Inflammatory macrophage treated with lipopolysaccharide for 4 hours (primary cell): ENCODE measurements around the gene FOXL1.

ENCODE experiments used
- DNase-seq: peaks from one replicate; pipeline ENCODE4 v3.0.0-alpha.2; 2020

The FOXL1 gene

DNA sequence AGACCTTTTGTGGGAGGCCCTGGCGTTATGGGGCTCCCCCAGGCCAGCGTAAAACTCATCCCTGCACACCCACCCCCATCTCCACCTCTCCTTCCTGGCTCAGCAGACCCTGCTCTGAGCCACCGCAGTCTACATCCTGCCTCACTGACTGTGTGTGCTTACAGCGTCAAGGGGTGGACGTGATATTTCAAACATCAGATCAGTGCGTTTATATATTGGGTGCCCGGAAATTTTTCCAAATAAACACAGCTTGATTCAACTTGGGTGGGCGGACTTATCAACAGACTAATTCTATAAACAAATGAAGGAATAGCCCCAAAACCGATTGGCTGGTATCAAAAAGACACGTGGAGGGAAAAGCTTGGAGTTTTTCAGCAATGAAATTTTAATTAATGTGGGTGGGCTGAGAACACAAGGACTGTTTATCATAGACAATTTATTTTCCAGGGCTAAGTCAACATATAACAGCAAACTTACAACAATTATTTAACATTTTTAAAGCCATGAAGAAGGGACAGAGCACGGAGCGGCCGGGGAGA lies at the start of gene FOXL1:
Gene FOXL1 (plus strand): TSS at position 489 of the 539 bp plus-strand sequence. CDS start 175 bp downstream, outside the sequence.
- no peak for DNase-seq

DNA sequence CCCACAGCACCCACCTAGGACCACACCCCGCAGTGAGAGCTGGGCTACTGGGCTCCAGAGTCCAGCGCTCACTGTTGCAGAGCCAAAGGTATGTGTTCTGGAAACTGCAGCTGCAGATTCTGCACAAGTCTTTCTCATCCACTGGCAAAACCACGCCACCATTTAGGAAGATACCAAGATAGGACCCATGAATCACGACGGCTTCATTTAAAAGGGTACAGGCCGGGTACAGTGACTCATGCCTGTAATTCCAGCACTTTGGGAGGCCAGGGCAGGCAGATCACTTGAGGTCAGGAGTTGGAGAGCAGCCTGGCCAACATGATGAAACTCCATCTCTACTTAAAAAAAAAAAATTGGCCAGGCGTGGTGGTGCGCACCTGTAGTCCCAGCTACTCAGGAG lies 49.2 kb upstream of the FOXL1 start:
- DNase-seq = no peak

DNA sequence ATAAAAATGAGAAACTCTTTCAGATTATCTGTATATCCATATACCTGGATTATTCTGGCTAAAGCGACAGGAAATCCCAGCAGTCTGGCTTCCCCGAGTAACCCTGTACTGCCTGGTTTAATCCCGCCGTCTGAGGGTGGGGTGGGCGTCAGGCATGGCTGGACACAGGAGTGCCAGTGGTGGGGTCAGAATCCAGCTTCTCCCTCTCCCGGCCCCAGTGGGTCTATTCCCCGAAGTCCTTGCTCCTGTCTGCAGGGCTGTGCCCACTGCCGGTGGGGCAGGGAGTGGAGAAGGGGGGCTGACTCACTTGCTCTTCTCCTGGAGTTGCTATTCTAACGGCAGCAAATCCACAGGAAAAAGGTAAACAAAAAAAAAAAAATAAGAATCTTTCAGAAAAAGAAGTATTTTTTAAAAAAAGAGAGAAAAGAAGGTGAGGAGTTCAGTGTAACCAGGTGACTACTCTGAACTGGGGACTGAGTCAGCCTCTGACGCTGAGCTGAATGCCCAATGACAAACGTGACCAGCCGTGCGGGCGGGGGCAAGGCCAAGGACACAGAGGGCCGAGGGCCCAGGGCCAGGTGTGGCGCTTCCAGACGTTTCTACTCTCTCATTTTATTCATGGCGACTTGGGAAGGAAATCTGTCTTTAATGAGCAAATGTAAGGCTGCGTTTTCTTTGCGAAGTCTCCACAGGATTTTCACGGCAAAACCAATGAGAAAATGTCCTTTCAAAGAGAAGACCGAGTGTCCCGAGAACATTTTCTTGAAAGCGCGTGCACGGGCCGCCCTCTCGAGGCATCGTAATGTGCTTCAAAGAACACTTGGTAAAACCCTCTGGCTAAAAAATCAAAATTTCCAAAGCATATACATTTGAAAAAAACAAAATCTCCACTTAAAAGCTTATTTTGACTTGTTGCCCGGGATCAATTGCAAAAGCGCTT lies 47.8 kb upstream of the FOXL1 start:
- no peak for DNase-seq

DNA sequence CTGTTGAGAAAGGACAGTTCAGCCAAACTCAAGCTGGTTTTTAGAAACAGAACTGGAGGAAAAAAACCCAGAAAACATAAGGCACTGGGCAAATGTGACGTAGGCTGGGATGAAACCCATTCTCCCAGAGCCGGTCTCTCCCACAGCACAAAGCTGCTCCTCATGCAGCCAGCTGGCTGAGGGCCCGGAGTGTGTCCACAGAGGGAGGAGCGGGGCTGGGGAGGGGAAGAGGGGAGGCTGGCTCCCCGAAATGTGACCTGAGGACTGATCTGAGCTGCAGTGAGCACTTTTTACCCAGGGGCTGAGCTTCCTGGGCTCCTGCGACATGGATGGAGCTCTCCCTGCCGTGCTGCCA lies 47.2 kb upstream of the FOXL1 start:
- DNase-seq = no peak

DNA sequence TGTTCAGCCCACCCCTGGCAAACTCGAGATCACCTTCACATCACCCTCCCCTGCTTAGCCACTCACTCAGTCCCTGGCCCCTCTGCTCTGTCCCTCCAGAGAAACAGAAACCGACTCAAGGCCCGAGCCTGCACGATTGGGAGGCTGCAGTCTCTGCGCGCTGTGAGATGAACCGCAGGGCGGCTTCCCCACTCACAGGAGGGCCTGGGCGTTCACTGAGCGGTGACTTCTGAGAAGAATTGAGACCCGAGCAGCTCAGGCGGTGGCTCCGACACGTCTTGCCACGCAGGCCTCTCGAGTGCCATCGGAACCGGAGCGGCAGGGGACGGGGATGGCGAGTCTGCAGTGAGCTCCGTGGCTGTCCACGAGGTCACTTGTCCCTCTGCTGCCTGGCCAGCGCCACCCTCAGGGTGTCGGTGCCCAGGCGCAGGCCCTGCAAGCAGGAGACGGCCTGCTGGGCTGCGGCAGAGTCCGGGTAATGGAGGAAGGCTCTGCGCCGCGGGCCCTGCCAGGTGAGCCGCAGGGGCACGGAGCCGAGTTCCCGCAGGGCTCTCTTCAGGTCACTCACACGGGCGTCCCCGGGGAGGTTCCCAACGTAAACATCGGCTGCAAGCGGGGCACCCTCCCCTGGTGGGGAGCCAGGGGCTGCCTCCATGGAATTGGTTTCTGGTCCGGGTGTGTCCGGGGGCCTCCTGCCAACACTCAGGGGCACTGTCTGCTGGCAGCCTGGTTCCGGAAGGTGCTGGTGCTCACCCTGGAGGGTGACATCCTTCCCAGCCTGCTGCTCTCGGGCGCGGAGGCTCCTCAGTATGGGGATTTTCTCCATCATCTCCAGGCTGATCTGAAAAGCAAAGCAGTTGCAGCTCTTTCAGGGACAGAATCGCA lies 46.5 kb upstream of the FOXL1 start:
- no peak for DNase-seq

DNA sequence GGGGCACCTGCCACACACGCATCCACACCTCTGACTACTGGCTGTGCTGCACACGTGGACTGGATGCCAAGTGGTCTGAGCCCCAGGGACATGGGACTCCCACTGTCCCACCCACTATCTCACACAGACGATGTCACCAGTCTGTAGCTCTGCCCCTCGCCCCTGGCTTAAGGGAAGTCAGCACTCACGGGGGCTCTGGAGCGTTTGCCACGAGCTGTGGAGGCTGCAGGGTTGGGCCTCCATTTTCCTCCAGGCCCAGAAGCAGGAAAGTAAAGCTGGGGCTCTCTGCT lies 45.9 kb upstream of the FOXL1 start:
- no peak for DNase-seq

DNA sequence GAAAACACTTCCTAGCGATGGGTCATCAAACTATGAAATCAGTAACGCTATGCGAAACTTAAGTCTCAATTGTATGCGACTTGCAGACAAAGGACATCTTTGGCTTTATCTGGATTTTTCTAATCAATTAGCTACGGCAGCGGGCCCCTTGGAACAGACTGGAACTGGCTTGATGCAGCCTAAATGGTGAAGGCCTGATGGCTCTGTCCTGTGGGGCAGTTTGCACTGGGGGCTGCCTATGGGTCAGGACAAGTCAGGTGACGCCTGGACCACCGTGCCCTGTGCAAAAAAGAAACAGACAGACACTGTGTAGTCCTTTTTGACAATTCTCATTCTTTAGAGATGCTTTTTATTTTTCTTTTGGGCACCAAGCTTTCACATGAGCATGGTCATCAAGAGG lies 45.3 kb upstream of the FOXL1 start:
- no peak for DNase-seq

DNA sequence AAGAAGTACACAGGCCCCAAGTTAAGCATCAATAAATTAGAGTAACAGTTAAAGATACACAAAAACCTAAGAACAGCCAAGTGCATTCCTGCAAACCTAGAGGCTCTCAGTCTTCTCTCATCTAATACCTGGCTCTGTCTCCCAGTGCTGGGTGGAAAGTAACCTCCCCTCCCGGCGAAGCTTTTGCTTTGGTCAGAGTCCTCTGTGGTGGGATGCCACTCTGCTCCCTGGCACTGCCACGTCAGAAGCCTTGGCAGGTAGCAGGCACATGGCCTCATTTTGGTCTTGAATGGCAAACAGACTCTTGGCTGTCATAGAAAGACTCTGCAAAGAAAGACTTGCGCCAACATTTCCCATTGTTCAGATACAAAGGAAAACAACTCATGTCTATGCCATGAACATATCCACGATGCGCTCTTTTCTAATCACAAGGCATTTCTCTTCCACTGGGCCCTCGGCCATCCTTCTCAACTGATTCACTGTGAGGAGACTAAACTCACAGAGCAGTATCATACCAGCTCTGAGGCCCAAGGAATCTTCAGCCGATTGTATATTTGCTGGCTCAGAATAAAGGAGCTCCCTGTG lies 44.5 kb upstream of the FOXL1 start:
- DNase-seq = no peak

DNA sequence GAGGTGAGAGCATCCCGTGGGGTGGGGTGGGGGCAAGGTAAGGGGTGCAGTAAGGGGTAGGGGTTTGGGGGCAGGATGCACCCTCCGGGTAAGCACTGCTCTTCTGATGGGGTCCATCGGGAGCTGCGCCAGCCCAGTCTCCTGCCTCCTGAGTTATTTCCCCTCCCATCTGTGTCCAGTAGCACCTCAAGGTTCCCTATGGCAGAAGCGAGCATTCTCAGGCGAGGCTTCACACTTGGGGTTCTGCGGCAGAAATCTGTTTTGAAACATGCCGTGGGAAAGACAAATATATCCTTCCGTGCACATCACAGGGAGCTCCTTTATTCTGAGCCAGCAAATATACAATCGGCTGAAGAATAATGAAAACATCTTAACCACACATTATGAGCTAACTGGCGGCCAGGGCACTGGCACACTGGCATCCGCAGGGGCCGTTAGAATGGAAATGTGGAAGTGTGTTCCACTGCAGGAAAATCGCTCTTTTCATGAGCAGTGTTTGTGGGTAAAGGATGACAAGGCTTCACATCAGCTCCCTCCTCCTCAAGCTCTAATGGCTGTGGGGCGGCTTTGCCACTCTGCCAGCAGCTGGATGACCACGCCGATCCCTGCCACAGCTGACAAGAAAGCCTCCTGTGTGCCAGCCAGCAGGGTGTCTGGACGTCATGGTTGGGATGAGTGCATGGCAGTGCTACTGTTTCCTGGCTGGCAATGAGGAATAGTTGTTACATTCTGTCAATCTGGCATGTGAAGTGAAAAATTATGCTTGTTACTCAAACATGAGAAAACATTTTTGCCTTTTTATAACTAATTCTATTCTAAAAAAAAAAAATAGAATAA lies 43.4 kb upstream of the FOXL1 start:
- no peak for DNase-seq

DNA sequence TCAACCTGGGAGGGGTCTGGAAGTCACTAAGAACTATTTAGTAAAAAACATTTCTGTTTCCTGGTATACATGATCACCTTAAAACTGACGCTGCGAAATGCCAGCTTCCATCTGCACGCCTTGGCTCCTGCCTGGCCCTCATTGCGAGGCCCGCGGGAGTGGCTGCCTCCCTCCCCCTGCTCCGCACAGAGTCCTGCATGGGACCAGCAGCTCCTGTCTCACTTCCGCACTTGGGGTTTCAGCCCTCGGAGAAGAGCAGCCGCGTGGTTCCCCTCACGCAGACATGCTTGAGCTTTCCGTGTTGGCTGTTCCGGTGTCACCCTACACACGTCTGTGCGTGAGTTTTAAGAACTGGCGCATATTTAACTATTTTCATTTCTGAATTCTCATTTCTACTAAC lies 41.7 kb upstream of the FOXL1 start:
- DNase-seq = no peak

DNA sequence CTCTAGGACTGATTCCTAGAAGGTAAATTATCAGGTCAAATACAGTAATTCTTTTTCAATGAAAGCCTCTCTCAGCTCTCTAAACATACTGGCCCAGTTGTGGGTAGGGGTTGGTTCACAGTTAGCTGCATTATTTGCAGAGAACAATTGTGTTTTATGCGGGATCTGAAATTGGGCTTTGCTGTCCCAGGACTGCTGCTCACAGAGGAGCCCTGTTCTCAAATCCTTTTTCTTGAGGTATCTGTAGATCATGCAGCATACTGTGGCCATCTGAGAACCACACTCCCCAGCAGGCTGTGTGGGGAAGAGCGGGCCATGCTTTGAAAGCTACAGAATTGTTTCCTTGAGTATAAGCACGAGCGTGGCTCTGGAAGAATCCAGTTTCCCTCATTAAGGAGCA lies 40.9 kb upstream of the FOXL1 start:
- no peak for DNase-seq

DNA sequence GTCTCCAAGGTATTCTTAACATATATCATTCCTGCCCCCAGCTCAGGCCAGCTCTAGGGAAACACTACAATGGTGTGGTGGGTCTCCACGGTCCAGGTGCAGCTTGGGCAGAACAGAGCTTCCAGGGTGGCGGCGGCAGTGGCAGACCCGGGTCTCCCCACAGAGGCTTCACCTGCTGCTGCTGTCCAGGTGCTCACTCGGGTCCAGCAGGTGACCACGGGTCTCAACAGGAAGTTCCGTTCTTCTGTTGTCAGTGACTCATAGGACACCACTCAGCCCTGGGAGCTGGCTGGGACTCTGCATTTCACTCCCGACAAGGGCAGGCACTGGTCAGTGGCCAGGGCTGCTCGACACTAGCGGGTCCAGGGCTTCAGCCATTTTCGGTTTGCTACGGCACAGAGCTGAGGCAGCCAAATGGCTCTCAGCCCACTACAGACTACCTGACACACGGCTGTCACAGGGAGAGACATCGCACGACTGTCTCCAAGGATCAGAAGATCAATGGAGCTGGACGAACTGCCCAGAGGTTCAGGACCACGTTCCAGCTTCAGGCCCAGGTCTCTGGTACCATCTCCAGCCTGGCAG lies 40.1 kb upstream of the FOXL1 start:
- no peak for DNase-seq

DNA sequence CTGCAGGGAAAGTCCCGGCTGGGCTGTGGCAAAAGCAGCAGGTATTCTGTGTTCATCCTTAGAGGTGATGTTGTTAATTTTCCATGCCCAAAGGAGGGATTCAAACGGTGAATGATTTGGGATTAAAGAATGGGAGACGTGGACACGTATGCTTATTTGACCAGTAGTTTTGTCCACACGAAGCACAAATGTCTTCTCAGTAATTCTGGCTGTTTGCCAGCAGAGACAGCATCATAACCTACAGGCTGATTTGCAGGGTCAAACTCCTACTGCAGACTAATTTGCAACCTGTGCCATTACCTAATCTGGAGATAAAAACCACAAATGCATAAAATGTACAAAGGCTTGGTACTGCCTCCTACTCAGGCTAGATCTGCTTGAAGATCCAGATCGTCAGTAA lies 37.5 kb upstream of the FOXL1 start:
- DNase-seq = no peak

DNA sequence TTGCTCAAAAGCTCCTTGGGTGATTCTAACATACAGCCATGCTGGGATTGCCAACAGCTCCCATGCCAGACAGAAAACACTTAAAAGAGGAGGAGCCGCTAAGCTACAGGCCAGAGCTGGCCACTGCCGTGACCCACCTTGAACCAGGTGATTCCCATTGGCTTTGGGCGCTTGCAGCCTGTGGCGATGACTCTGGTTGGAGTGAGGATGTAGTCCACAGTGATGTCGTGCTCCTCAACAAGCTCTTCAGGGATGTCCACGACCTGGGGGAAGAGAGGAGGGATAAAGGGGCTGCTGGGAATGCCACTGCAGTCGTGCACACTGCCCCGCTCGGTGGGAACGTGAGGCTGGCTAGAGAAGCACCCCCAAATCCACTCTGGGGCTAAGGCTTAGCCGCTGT lies 36.8 kb upstream of the FOXL1 start:
- DNase-seq = no peak

DNA sequence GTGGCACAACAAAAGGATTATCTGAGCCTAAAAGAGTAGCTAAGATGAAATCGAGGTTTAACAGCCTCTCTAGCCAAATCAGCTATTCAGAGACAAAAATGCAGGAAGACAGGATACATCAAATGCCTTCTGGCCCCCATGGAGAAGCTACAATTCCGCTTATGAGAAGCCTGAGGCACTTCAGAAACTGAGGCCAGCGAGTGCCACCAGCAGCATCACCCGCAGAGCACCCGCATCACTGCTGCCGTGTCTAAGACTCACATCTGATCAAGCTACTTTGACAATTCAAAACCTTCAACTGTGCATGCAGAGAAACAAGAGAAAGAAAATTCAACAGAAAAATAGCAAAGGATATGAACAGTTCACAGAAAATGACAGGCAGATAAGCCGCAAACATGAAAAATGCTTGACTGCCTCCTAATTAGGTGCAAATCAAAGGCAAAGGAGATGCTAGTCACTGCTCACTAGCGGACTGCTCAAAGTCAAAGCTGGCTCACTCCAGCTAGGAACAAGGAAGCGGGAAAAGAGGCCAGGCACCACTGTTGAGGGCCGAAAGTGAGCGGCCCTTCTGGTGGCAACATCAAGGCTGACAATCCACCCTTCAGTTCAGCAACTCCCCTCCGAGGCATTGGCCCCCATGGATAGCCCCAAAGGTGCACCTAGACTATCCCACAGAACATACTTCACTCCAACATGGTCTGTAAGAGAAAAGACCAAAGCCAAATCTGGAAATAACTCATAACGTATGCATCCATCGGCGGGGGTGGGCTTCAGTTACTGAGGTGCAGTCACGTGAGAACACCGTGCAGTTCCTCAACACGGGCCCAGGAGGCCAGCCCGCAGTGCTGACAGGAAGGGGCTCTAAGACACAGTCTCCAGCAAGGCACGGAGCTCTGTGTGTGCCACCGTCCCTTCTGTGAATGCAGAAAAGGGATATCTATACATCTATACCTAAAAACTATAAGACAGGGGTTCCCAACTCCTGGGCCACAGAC lies 35.3 kb upstream of the FOXL1 start:
- no peak for DNase-seq

DNA sequence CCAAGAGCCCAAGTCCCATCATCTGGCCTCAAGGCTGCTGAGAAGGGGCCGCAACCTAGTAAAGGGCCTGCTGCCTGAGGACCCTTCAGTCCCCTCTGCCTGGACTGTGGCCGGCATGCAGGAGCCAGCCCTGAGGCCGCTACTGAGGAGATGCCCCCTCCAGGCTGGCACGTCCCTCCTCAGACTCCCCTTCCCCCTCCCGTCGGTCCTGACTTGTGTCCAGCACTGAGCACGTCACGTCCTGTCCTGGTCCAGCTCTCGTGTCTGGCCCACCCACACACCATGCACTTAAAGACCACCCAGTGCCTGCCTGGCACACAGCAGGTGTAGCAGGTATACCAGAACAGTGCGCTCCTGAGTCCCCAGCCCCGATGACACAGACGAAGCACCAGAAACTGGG lies 32.9 kb upstream of the FOXL1 start:
- DNase-seq = no peak

DNA sequence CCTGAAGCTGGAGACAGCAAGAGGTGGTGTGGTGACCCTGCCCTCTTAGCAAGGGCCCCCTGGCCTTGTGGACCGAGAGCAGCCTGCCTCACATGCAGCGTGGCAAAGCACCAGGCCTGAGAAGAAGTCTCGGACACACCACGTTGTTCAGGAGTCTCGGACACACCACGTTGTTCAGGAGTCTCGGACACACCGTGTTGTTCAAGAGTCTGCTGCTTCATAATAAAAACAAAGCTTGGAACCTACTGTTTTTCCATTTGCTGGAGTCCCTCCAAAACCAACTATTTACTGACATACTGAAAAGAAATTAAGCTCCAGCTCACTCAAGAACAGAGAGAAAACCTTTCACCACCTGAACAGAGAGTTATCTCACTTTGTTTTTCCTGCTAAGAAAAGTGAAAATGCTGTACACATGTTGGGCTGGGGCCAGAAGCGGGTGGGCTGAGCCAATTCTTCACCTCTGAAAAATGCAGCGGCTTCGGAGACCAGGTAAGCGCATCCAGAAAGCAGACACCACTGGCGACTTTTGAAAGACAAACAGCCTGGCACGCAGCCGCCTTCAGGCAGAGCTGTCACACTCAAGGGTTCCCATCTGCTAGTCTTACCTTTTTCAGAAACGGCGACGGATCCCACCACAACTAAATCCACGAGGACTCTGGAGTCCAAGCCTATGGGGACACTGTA lies 32.3 kb upstream of the FOXL1 start:
- no peak for DNase-seq

DNA sequence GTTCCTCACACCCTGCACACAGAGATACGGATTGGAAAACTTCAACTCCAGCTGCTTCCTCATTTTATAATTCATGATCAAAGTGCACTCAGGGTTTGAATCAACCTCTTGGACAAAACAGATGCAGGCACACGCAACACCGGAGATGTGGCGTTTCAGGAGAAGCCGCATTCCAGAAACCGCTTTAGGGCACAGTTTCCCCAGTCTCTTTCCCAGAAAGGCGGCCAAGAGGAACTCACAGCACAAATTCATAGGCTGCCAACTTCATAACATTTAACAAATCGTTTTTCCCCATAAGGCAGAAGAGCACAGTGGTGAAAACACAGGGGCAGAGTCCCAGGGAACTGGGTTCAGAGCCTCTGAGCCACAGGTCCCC lies 31.7 kb upstream of the FOXL1 start:
- no peak for DNase-seq

DNA sequence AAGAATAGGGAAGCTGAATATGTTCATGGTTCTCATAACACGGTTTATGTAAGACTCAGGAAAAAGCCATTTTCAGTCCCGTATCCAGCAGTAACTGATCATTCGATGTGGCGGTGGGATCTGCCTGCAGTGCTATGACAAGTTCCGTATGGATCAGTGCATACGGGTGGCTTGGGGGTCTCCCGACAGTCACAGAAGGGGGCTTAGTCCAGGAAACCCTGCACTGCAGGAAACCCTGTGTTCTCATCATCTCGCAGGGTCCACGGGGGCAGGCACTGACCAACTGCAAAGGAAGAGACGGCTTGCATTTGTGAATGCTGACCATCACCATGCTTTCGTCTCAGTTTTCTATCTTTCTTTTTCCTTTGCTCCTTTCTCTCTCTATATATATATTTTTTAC lies 31.1 kb upstream of the FOXL1 start:
- no peak for DNase-seq
